Rectal smooth muscle tissue (tissue), 1 donor: Measurements from ENCODE around the gene CSTF1.
"Not testable (repeated sequence)": the region's sequence is repeated elsewhere in the genome, so short reads cannot be mapped to it uniquely, and the experiment has no call there.

Experiments used
- H3K27ac ChIP-seq: one replicate; pipeline ENCODE4 v1.7.0; 2013; ENCODE audit warnings: low read depth, low read length, inconsistent platforms
- H3K27me3 ChIP-seq: one replicate; pipeline ENCODE4 v1.7.0; 2013; ENCODE audit warnings: low read length; ENCODE audit not compliant: control insufficient read depth, insufficient read depth
- H3K36me3 ChIP-seq: one replicate; pipeline ENCODE4 v1.7.0; 2013; ENCODE audit warnings: low read length; ENCODE audit not compliant: control insufficient read depth, insufficient read depth
- H3K4me1 ChIP-seq: one replicate; pipeline ENCODE4 v1.7.0; 2013; ENCODE audit warnings: low read length; ENCODE audit not compliant: control insufficient read depth, insufficient read depth
- H3K4me3 ChIP-seq: one replicate; pipeline ENCODE4 v1.7.0; 2013; ENCODE audit warnings: low read length
- H3K9ac ChIP-seq: one replicate; pipeline ENCODE4 v1.7.0; 2013; ENCODE audit warnings: low read length

The CSTF1 gene

GRCh38 chr20:56393653-56394052, 1.2 kb downstream of the CSTF1 start:
- peaks cover 16% of the 10 kb centered on the region for H3K36me3 ChIP-seq
- no peak overlapping the region for H3K27ac ChIP-seq
- H3K9ac ChIP-seq = no peak overlapping the region
- peaks cover 5% of the 10 kb centered on the region for H3K4me1 ChIP-seq
- no peaks in the 10 kb centered on the region for H3K27me3 ChIP-seq
- H3K4me3 ChIP-seq = peak overlapping the region; percentile 100

GRCh38 chr20:56395166-56395565, 2.7 kb downstream of the CSTF1 start:
- no peaks in the 10 kb centered on the region for H3K27me3 ChIP-seq
- no peak overlapping the region for H3K27ac ChIP-seq
- H3K4me3 ChIP-seq = no peak overlapping the region
- peaks cover 24% of the 10 kb centered on the region for H3K36me3 ChIP-seq
- no peak overlapping the region for H3K9ac ChIP-seq
- peaks cover 5% of the 10 kb centered on the region for H3K4me1 ChIP-seq

- H3K27me3 ChIP-seq = no peaks in the 10 kb centered on the region
- H3K9ac ChIP-seq = no peak overlapping the region
- H3K27ac ChIP-seq = no peak overlapping the region
- H3K4me3 ChIP-seq = no peak overlapping the region
- no peaks in the 10 kb centered on the region for H3K4me1 ChIP-seq
- peaks cover 34% of the 10 kb centered on the region for H3K36me3 ChIP-seq
Observed at GRCh38 chr20:56400001-56400640, 7.7 kb downstream of the CSTF1 start.

DNA sequence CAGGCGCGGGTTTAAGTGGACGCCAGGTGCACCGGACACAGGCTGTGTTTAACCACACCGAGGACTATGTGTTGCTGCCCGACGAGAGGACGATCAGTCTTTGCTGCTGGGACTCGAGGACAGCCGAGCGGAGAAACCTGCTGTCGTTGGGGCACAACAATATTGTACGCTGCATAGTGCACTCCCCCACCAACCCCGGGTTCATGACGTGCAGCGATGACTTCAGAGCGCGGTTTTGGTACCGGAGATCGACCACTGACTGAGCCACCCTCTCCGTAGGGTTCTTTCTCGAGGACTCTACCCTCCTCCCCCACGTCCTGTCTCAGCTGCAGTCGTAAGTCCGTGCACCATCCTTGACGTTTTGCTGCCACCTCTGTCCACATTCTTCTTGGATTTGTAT, 11.0 kb downstream of the CSTF1 start:
- Histone ChIP-seq H3K4me3 (no peak overlapping the region), H3K27ac (no peak overlapping the region), H3K9ac (no peak overlapping the region), H3K27me3 (no peaks in the 10 kb centered on the region), H3K36me3 (peaks cover 27% of the 10 kb centered on the region), H3K4me1 (no peaks in the 10 kb centered on the region)

GRCh38 chr20:56405356-56405755, 12.9 kb downstream of the CSTF1 start:
- not testable (repeated sequence) for H3K27me3 ChIP-seq, H3K27ac ChIP-seq, H3K9ac ChIP-seq, H3K4me3 ChIP-seq, H3K4me1 ChIP-seq
- H3K36me3 ChIP-seq = peaks cover 19% of the 10 kb centered on the region

GRCh38 chr20:56406910-56407309, 14.5 kb downstream of the CSTF1 start:
- H3K4me1 ChIP-seq = no peaks in the 10 kb centered on the region
- no peak overlapping the region for H3K4me3 ChIP-seq
- no peak overlapping the region for H3K27ac ChIP-seq
- peaks cover 19% of the 10 kb centered on the region for H3K36me3 ChIP-seq
- H3K9ac ChIP-seq = no peak overlapping the region
- no peaks in the 10 kb centered on the region for H3K27me3 ChIP-seq

DNA sequence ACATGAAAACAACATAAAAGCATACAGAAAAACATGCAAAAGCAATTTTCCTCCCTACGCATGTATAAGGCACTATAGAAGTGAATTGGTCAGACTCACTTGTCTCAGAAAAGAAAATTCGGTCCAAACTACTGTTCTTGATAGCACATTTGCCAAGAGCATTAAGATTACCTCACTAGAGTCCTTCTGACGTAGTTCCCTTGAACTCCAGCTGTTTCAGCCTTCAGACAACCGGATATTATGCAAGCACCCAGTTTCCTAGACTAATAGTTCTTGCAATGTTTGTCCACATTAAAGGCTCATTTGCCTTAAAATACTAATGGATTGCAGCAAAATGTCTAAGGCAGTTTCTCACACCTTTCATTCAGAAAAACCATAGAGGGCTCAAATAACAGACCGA, 17.1 kb downstream of the CSTF1 start:
- Histone ChIP-seq H3K36me3 (peaks cover 8% of the 10 kb centered on the region), H3K4me3 (no peak overlapping the region), H3K27me3 (no peaks in the 10 kb centered on the region), H3K9ac (no peak overlapping the region), H3K4me1 (no peaks in the 10 kb centered on the region), H3K27ac (peak overlapping the region; percentile 22)

DNA sequence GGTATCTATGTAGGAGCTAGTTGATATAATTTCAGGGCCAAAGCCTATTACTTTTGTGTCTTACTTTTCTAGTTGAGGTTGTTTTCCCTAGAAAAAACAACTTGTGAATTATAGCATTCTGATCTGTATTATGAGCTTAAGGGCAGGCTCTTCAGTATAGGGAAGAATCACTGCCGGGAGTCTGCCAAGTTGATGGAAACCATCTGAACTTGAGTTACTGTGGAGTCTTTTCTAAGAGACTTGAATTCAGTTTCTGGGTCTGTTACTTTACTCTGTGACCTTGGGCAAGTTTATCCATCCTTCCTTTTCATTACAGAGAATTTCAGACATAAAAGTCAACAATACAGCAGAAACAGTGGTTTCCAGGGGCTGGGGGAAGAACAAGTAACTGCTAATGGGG, 17.5 kb downstream of the CSTF1 start:
- Histone ChIP-seq H3K9ac (no peak overlapping the region), H3K4me1 (no peaks in the 10 kb centered on the region), H3K4me3 (no peak overlapping the region), H3K27ac (peak overlapping the region; percentile 22), H3K27me3 (no peaks in the 10 kb centered on the region), H3K36me3 (peaks cover 8% of the 10 kb centered on the region)

GRCh38 chr20:56411287-56411686, 18.8 kb downstream of the CSTF1 start:
- H3K9ac ChIP-seq, H3K27me3 ChIP-seq, H3K4me1 ChIP-seq, H3K4me3 ChIP-seq: not testable (repeated sequence)
- Histone ChIP-seq H3K27ac (peak overlapping the region; percentile 27), H3K36me3 (peaks cover 10% of the 10 kb centered on the region)

DNA sequence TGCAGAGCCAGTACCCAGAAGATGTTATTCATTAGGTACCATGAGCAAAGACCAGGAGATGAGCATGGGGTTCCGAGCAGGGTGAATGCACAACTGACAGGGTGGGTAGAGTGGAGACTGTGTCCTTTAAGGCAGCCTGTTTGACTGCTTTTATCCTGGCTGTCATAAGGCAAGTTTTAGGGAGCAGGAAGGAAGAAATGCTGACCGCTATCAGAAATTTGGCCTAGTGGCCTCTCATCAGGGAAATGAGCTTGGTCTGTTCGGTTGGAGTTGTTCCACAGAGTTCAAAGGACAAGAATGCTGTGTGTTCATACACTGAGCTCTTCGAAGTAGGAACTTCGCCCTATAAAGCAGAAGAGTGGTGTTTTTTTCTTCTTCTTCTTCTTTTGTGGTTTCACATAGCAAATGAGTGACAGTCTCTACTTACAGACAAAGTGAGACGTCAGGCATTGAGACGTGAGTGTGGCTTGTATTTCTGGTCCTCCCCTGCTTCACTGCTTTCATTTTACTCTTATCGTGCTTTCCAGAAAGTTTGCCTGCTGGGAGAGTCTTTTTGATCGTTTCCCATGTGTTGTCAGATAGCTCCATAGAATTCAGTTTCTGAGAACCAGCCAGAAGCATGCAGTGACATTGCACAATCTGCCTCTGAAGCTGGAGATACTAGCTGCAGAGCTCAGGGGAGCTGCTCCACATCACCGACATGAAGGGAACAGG, 19.5 kb downstream of the CSTF1 start, which contains the start of gene CASS4:
Gene CASS4 (plus strand): TSS at position 502 of the 714 bp plus-strand sequence. CDS start 199 bp downstream, at position 701.
- H3K4me3 ChIP-seq = peak within 1 kb of the TSS; percentile 49
- H3K4me1 ChIP-seq = no peaks in the 10 kb centered on the region
- H3K36me3 ChIP-seq = peaks cover 8% of the 10 kb centered on the region
- H3K27me3 ChIP-seq = no peaks in the 10 kb centered on the region
- H3K27ac ChIP-seq = peak within 1 kb of the TSS; percentile 27
- no peak within 1 kb of the TSS for H3K9ac ChIP-seq

GRCh38 chr20:56412473-56412790, 20.0 kb downstream of the CSTF1 start:
- no peaks in the 10 kb centered on the region for H3K4me1 ChIP-seq
- H3K9ac ChIP-seq = no peak overlapping the region
- H3K36me3 ChIP-seq = peaks cover 3% of the 10 kb centered on the region
- no peak overlapping the region for H3K27ac ChIP-seq
- peak overlapping the region; percentile 49 for H3K4me3 ChIP-seq
- no peaks in the 10 kb centered on the region for H3K27me3 ChIP-seq

DNA sequence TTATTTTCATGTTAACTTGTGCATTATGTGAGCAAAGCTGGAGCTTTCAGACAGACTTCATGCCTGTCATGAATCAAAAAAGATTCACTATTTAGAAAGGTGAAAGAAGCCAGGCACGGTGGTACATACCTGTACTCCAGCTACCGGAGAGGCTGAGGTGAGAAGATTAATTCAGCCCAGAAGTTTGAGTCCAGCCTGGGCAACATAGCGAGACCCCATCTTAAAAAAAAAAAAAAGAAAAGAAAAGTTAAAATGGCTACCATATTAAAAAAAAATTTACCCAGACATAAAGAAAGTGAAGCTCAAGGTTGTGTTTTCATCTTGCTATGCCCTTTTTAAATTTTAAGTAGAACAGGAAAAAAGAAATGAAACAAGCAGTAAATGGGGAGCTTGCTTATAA, 20.5 kb downstream of the CSTF1 start:
- H3K27ac ChIP-seq = no peak overlapping the region
- H3K27me3 ChIP-seq = no peaks in the 10 kb centered on the region
- H3K36me3 ChIP-seq = peaks cover 2% of the 10 kb centered on the region
- H3K9ac ChIP-seq = no peak overlapping the region
- no peaks in the 10 kb centered on the region for H3K4me1 ChIP-seq
- peak overlapping the region; percentile 30 for H3K4me3 ChIP-seq
